ENCODE results near the gene PA2G4.

- no peak for TF ChIP-seq TAF1 (IDR thresholded peaks at IDR 0.05; ENCODE audit: borderline replicate concordance, low read depth, low read length)
- no peak for TF ChIP-seq POLR2A (IDR thresholded peaks at IDR 0.05; ENCODE audit: low read depth, low read length)
- no peak for TF ChIP-seq POLR2AphosphoS5 (IDR thresholded peaks at IDR 0.05; ENCODE audit: low read depth, low read length)
Observed at GRCh38 chr12:56098592-56098991, 5.8 kb upstream of the PA2G4 start.

Data from GM12892 (cell line).